Measurements from ENCODE around the gene FUT4.
"Not testable (repeated sequence)": the region's sequence is repeated elsewhere in the genome, so short reads cannot be mapped to it uniquely, and the experiment has no call there.

FUT4 gene, protein sequence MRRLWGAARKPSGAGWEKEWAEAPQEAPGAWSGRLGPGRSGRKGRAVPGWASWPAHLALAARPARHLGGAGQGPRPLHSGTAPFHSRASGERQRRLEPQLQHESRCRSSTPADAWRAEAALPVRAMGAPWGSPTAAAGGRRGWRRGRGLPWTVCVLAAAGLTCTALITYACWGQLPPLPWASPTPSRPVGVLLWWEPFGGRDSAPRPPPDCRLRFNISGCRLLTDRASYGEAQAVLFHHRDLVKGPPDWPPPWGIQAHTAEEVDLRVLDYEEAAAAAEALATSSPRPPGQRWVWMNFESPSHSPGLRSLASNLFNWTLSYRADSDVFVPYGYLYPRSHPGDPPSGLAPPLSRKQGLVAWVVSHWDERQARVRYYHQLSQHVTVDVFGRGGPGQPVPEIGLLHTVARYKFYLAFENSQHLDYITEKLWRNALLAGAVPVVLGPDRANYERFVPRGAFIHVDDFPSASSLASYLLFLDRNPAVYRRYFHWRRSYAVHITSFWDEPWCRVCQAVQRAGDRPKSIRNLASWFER

DNA sequence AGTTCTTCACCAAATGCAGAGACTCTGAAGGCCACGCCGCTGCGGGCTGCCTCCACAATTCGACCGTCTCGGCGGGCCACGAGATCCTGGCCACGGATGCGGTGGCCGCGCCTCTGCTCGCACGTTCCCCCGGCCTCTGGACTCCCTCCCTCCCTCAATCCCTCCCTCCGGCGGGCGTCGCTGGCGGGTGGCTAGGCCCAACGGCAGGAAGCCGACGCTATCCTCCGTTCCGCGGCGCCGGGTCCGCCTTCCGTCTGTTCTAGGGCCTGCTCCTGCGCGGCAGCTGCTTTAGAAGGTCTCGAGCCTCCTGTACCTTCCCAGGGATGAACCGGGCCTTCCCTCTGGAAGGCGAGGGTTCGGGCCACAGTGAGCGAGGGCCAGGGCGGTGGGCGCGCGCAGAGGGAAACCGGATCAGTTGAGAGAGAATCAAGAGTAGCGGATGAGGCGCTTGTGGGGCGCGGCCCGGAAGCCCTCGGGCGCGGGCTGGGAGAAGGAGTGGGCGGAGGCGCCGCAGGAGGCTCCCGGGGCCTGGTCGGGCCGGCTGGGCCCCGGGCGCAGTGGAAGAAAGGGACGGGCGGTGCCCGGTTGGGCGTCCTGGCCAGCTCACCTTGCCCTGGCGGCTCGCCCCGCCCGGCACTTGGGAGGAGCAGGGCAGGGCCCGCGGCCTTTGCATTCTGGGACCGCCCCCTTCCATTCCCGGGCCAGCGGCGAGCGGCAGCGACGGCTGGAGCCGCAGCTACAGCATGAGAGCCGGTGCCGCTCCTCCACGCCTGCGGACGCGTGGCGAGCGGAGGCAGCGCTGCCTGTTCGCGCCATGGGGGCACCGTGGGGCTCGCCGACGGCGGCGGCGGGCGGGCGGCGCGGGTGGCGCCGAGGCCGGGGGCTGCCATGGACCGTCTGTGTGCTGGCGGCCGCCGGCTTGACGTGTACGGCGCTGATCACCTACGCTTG is at the start of gene FUT4:
Gene FUT4 (plus strand): TSS at position 227 of the 951 bp plus-strand sequence. CDS start 213 bp downstream, at position 440.
- Histone ChIP-seq H3K27ac (peak within 1 kb of the TSS; percentile 84 to 98 (median 94)), H3K4me3 (peak within 1 kb of the TSS; percentile 55 to 80 (median 71))

- H3K4me3 ChIP-seq: peak overlapping the region; percentile 53 to 98 (median 86)
Measured at GRCh38 chr11:94494126-94494680, 49.5 kb upstream of the FUT4 start.

GRCh38 chr11:94500181-94500580 is 43.5 kb upstream of the FUT4 start:
- H3K27ac ChIP-seq: no peak overlapping the region
- H3K4me3 ChIP-seq: no peak overlapping the region

More at GRCh38 chr11:94494126-94494680, 49.5 kb upstream of the FUT4 start:
- H3K27ac ChIP-seq: peak overlapping the region; percentile 56 to 92 (median 85)

GRCh38 chr11:94501522-94501921 is 42.2 kb upstream of the FUT4 start:
- Histone ChIP-seq H3K4me3 (no peak overlapping the region), H3K27ac (no peak overlapping the region)

GRCh38 chr11:94504689-94505293 is 38.9 kb upstream of the FUT4 start:
- Histone ChIP-seq H3K4me3 (no peak overlapping the region), H3K27ac (no peak overlapping the region)

- not testable (repeated sequence) for H3K4me3 ChIP-seq, H3K27ac ChIP-seq
Measured at GRCh38 chr11:94506513-94506912, 37.2 kb upstream of the FUT4 start.

DNA sequence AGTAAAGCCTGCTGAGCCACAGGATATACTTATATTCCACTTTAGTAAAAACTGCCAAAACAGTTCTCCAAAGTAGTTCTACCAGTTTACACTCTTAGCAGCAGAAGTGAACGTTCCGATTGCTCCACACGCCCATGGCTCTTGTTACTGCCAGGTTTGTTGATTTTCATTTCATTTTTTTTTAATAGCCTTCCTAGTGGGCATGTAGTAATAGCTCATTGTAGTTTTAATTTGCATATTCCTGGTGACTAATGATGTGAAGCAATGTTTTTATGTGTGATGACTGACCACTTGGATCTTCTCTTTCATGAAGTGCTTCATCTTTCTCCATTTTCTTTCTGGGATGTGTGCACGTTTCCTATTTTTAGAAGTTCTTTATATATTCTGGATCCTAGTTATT is 36.2 kb upstream of the FUT4 start:
- Histone ChIP-seq H3K4me3 (no peak overlapping the region), H3K27ac (no peak overlapping the region)

- Histone ChIP-seq H3K27ac (peak within 1 kb of the TSS in 2 of 21 experiments; percentile 21 to 69), H3K4me3 (peak within 1 kb of the TSS; percentile 23 to 51 (median 30))
Measured at GRCh38 chr11:94511932-94512781, 31.6 kb upstream of the FUT4 start, which contains the start of gene C11orf97. TSS of gene C11orf97 (plus strand) at chr11:94512461. CDS start at chr11:94512529, 68 bp downstream.

GRCh38 chr11:94513091-94513490 is 30.6 kb upstream of the FUT4 start:
- H3K4me3 ChIP-seq: no peak overlapping the region
- no peak overlapping the region for H3K27ac ChIP-seq

GRCh38 chr11:94515398-94515797 is 28.3 kb upstream of the FUT4 start:
- no peak overlapping the region for H3K4me3 ChIP-seq

DNA sequence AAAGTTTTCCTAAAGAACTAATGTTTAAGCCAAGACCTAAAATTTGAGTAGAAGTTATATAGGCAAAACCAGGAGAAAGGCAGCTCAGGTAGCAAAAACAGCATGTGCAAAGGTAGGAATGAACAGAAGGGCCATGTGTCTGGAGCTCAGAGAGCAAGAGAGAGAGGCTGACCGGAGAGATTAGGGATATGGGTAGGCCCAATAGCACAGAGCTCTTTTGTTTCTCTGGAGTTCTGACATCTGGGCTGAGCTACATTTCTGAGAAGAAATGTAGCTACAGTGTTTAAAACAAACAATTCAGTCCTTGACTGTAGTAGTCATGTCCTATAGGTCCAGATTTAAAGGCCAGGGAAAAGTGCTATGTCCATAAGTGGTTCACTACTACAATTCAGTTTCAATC is 27.0 kb upstream of the FUT4 start:
- H3K4me3 ChIP-seq: no peak overlapping the region
- H3K27ac ChIP-seq: no peak overlapping the region

More at GRCh38 chr11:94515398-94515797, 28.3 kb upstream of the FUT4 start:
- no peak overlapping the region for H3K27ac ChIP-seq

DNA sequence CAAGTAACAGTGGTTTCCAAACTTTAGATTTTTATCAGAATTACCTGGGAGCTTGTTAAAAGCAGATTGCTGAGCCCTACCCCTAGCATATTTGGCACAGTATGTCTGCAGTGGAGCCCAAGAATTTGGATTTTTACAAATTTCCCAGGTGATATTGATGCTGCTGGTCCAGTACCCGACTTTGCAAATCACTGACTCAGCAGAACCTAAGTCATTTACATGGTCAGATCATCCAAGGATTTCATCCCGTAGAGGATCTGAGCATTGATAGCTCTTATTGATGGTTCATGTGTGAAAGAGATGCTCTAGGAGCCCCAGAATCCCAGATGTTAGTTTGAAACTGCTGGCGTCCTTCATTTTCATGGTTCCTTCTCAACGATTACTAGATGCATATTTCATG is 25.4 kb upstream of the FUT4 start:
- H3K27ac ChIP-seq: no peak overlapping the region

DNA sequence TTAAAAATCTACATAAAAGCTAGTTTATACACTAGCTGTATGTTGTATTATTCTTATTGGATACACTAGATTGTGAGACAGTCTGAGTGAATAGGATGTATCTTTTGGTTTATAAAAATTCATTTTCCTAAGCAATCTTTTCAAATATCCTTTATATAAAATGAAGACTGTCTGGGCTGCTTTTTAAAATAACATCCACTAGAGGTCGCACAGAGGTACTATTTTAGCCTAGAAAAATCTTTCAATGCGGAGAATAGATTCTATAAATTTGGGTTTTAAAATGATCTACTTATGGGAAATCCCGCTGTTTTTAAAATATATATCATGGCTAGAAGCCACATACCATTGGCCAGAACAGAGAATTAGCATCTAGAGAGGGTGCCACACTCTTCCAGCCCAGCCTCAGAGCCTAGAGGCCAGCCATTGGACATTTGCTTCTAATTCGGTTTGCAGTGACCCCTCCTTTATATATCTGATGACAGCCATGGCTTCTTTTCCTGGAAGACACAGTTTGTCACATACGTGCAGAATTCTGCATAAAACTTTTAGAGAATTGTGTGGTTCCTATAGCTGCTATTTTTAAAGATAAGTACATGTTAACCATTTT is 24.1 kb upstream of the FUT4 start:
- Histone ChIP-seq H3K27ac (no peak overlapping the region), H3K4me3 (no peak overlapping the region)

More for the DNA sequence above, 25.4 kb upstream of the FUT4 start:
- no peak overlapping the region for H3K4me3 ChIP-seq

DNA sequence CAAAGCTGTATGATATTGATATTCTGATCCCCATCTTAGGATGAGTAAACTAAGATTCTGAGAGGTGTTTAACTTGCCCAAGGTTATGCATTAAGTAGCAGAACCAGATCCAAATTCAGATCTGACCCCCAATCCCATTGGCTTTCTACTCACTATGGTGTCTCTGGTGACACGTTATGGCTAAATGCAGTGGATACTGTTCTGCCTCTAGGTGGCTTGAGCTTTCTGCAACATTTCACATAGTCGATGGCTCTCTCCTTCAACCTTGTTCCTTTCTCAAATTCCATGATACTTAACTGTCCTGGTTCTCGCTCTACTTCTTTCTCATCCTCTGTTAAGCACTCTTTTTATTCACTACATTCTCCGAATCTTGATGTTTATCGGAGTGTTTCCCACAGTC is 22.0 kb upstream of the FUT4 start:
- Histone ChIP-seq H3K27ac (no peak overlapping the region), H3K4me3 (no peak overlapping the region)

- Histone ChIP-seq H3K27ac (no peak overlapping the region), H3K4me3 (no peak overlapping the region)
Measured at GRCh38 chr11:94524341-94524740, 19.4 kb upstream of the FUT4 start.

DNA sequence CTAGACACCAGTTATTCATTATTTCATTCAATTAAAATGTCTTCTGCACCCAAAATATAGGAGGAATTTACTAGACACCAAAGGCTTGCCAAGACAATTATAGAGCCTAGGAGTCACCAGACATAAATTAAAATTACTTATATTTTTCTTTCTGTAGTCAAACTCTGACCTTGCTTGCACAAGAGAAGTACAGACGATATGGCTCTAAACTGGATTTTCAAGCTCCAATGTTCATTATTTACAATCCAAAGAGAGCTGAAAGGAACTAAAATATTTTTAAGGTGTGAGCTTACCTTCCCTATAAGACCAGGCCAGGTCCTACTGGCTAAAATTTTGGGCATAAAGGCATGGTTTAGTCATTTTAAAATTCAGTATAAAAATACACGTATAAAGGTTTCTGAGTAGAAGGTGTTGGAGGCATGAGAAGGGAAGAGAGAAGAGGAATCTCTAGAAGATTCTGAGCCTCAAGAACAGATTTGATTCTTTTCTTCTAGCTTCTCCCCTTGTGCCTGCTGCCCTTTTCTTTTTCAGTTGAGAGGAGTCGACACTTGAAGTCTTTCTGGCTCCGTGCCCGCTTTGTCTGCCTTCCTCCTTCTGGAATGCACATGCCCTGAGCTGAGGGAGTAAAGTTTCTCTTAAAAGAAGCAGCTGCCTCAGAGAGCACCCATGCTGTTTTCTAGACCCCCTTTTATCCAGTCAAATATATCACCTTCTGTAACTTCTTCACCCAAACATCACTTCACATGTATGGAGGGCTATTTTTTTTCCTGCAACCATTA is 18.0 kb upstream of the FUT4 start:
- Histone ChIP-seq H3K27ac (peak overlapping the region in 1 of 21 experiments; percentile 19), H3K4me3 (no peak overlapping the region)
